Thyroid gland (tissue), 4 donors: ENCODE data around the gene APP. TPM values are rescaled to one million over a fixed set of nuclear protein-coding genes. Genes with fewer than 3 reads are reported as not detected.
A peak's percentile ranks its signal among the peaks of the same experiment; 100 is the strongest.
"Not testable (repeated sequence)": the region's sequence is repeated elsewhere in the genome, so short reads cannot be mapped to it uniquely, and the experiment has no call there.

Experiments
- DNase-seq, 2 donors: peaks; one replicate each; pipeline ENCODE4 v3.0.0-alpha.2; 2019
- H3K27ac ChIP-seq, 3 donors: fragments of 200-600 bp; sonication (generic); 1 replicate in 2 of 3; 2 replicates in 1 of 3; pipeline ENCODE4 v1.5.1; 2016 to 2019; ENCODE audit warnings: mild to moderate bottlenecking in 1 of 3, moderate library complexity in 1 of 3
- H3K27me3 ChIP-seq: fragments of 200-600 bp; sonication (generic); one replicate; pipeline ENCODE4 v1.5.1; 2019
- H3K36me3 ChIP-seq, 2 donors: fragments of 200-600 bp; sonication (generic); one replicate each; pipeline ENCODE4 v1.5.1; 2016 to 2019
- H3K4me1 ChIP-seq, 2 donors: fragments of 200-600 bp; sonication (generic); one replicate each; pipeline ENCODE4 v1.5.1; 2017 to 2019
- H3K4me3 ChIP-seq, 3 donors: fragments of 200-600 bp; sonication (generic); replicated peaks in 1 of 3; 1 replicate in 2 of 3; 2 replicates in 1 of 3; pipeline ENCODE4 v1.5.1; 2016; ENCODE audit warnings: mild to moderate bottlenecking in 1 of 3
- H3K9me3 ChIP-seq: fragments of 200-600 bp; sonication (generic); one replicate; pipeline ENCODE4 v1.5.1; 2017
- POLR2A ChIP-seq, 2 donors: fragments of 450-650 bp; IDR thresholded peaks; one replicate each; pipeline ENCODE4 v1.6.1; 2017; ENCODE audit warnings: antibody characterized with exemption in 2 of 2, mild to moderate bottlenecking in 2 of 2, moderate library complexity in 1 of 2
- WGBS, 2 donors: methylation state at CpG; one replicate each; pipeline ENCODE4 v1.1.5; 2017; 5-methylcytosine and 5-hydroxymethylcytosine counted together
- intact Hi-C: fragments of 100-400 bp; cut with DNase I; formaldehyde crosslinking; loops from one replicate; pipeline ENCODE4 v1.15.1; 2023
- total RNA-seq, 4 donors: library from RNA; depleted of rRNA; stranded (reverse); fragments of >200 nt; gene quantifications; one replicate each; pipeline ENCODE4 v1.2.3, GENCODE V29; 2016
- TF ChIP-seq, protein P1 (sequence below), 6 experiments: fragments of 200-600 bp in 3 of 6; fragments of 450-650 bp in 3 of 6; sonication (generic) in 3 of 6; IDR thresholded peaks; one replicate each; pipeline ENCODE4 v1.5.1; 2016 to 2019; ENCODE audit warnings: antibody characterized with exemption in 6 of 6, mild to moderate bottlenecking in 2 of 6, inconsistent platforms in 1 of 6, moderate library complexity in 1 of 6

APP gene
- total RNA-seq, 4 donors from 2014 or later, result 513 to 716 (median 676) TPM

DNA sequence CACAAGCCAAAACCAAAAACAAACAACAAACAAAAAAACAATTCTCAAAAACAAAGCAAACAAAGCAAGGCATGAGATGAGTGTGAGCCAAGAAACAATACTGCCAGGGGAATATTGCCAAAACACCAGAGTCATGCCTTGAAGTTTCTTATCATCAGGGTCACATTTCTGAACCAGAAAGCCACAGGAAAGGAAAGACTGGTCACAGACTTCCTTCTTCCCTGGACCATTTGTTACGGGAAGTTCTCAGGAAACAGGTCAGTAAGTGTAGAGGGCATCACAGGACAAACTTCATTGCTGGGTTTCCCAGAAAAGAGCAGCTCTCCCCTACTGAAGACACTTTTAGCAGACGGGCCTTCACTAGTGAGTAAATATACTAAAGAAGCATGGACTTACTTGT, 244.6 kb downstream of the APP start:
- Histone ChIP-seq H3K4me1 (peaks cover 3 to 19% of the 10 kb centered on the region in 2 donors), H3K9me3 (no peaks in the 10 kb centered on the region), H3K4me3 (no peak overlapping the region), H3K27ac (peak overlapping the region in 2 of 3 donors; percentile 12 to 62), H3K36me3 (no peaks in the 10 kb centered on the region), H3K27me3 (no peaks in the 10 kb centered on the region)
- no peak for DNase-seq
- intact Hi-C loops, result no loop called here
- 49 to 51% methylated on average over 2 of the region's 2 CpGs for WGBS, 2 donors
- no peak for TF ChIP-seq POLR2A (IDR thresholded peaks at IDR 0.05)
- TF ChIP-seq, protein P1, sequence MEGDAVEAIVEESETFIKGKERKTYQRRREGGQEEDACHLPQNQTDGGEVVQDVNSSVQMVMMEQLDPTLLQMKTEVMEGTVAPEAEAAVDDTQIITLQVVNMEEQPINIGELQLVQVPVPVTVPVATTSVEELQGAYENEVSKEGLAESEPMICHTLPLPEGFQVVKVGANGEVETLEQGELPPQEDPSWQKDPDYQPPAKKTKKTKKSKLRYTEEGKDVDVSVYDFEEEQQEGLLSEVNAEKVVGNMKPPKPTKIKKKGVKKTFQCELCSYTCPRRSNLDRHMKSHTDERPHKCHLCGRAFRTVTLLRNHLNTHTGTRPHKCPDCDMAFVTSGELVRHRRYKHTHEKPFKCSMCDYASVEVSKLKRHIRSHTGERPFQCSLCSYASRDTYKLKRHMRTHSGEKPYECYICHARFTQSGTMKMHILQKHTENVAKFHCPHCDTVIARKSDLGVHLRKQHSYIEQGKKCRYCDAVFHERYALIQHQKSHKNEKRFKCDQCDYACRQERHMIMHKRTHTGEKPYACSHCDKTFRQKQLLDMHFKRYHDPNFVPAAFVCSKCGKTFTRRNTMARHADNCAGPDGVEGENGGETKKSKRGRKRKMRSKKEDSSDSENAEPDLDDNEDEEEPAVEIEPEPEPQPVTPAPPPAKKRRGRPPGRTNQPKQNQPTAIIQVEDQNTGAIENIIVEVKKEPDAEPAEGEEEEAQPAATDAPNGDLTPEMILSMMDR (IDR thresholded peaks at IDR 0.05), result no peak

DNA sequence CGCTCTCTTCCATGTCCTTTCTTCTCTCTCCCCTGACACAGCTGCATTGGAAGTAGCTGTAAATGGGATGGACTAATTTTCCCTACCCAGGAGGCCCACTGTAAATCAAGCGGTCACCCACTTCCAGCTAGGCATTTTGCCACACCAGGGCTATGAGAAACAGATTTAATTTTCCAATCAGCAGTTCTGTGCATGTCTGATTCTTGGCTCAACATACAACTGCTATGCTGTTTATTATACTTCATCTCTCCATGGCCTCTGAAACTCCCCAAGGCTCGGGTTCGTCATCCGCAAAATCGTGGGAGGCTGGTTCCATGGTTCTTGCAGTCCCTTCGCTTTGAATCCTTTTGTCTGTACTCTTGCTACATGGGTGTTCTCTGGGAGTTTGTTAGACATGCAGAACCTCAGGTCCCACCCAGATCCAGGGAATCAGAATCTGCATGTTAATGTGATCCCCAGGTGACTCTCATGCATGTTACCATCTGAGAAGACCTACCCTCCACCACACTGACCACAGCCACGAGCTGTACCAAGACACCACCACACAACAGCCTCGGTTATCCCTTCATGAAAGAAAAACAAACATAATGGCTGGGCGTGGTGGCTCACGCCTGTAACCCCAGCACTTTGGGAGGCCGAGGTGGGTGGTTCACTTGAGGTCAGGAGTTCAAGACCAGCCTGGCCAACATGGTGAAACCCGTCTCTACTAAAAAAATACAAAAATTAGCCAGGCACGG, 245.3 kb downstream of the APP start:
- 85 to 91% methylated on average over 14 of the region's 14 CpGs for WGBS, 2 donors
- H3K9me3 ChIP-seq, result no peaks in the 10 kb centered on the region
- peak overlapping the region in 2 of 3 donors; percentile 12 to 62 for H3K27ac ChIP-seq
- DNase-seq, result no peak
- TF ChIP-seq POLR2A (IDR thresholded peaks at IDR 0.05), result no peak
- TF ChIP-seq, protein P1 (IDR thresholded peaks at IDR 0.05), result no peak
- H3K4me3 ChIP-seq, result no peak overlapping the region
- peaks cover 3 to 19% of the 10 kb centered on the region in 2 donors for H3K4me1 ChIP-seq
- intact Hi-C loops, result no loop called here
- H3K36me3 ChIP-seq, result no peaks in the 10 kb centered on the region
- H3K27me3 ChIP-seq, result no peaks in the 10 kb centered on the region

- intact Hi-C loops, DNase-seq, H3K27me3 ChIP-seq, H3K36me3 ChIP-seq, H3K4me3 ChIP-seq, H3K9me3 ChIP-seq, H3K4me1 ChIP-seq, H3K27ac ChIP-seq: not testable (repeated sequence)
- 94 to 100% methylated on average over 8 to 13 of the region's 17 CpGs for WGBS, 2 donors
Measured at GRCh38 chr21:25918152-25918551, 252.4 kb downstream of the APP start.

DNA sequence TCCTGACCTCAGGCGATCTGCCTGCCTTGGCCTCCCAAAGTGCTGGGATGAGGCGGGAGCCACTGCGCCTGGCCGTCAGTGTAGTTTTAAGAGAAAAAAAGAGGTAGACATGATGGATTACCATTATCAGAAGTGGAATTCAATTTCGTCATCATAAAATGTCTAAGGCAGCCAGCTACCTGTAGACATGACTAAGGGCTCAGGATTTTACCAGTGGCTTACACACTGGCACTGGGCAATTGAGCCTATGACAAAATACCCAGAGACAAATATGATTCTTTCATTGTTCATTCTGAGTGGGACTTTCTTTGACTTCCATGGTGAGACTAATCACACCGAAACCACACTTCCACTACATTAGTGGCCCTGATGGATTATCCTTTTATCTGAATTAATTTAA, 254.3 kb downstream of the APP start:
- TF ChIP-seq, protein P1 (IDR thresholded peaks at IDR 0.05), result no peak
- TF ChIP-seq POLR2A (IDR thresholded peaks at IDR 0.05), result no peak
- H3K27ac ChIP-seq, result no peak overlapping the region
- H3K4me3 ChIP-seq, result no peak overlapping the region
- DNase-seq, result no peak
- intact Hi-C loops, result no loop called here
- H3K4me1 ChIP-seq, result peaks cover 0 to 10% of the 10 kb centered on the region in 2 donors
- 97 to 98% methylated on average over 6 of the region's 6 CpGs for WGBS, 2 donors
- H3K27me3 ChIP-seq, result no peaks in the 10 kb centered on the region
- no peaks in the 10 kb centered on the region for H3K36me3 ChIP-seq
- H3K9me3 ChIP-seq, result no peaks in the 10 kb centered on the region

DNA sequence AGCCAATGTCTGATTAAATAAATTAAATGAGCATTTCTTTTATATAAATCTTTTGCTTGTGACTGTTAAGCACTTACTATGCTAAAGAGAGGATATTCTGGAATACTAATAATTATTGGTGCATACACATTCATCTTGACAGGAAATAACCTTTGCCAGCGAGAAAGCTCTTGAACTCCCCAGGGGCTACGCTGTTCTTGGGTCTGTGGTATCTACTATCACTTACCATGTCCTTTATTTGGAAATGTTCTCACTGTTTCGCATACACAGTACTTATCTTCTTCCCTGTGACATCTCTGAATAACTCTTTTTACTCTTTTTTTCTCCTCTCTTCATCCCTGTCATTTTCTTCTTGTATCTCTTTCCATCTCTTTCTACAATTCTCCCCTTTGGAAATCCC, 257.1 kb downstream of the APP start:
- WGBS, 2 donors, result 85% methylated on average over 3 of the region's 3 CpGs
- H3K27me3 ChIP-seq, result no peaks in the 10 kb centered on the region
- intact Hi-C loops, result no loop called here
- peaks cover 0 to 11% of the 10 kb centered on the region in 2 donors for H3K4me1 ChIP-seq
- TF ChIP-seq, protein P1 (IDR thresholded peaks at IDR 0.05), result no peak
- no peak for TF ChIP-seq POLR2A (IDR thresholded peaks at IDR 0.05)
- DNase-seq, result no peak
- no peaks in the 10 kb centered on the region for H3K36me3 ChIP-seq
- no peaks in the 10 kb centered on the region for H3K9me3 ChIP-seq
- no peak overlapping the region for H3K27ac ChIP-seq
- H3K4me3 ChIP-seq, result no peak overlapping the region
